ENCODE measurements around the gene ZC3H15. TPM values are rescaled to one million over a fixed set of nuclear protein-coding genes. Genes with fewer than 3 reads are reported as not detected.

The ZC3H15 gene
- total RNA-seq, 2 donors from 2014 or later: 38.3 to 41.6 TPM

GRCh38 chr2:186558512-186559276 lies 72.6 kb downstream of the ZC3H15 start:
- Histone ChIP-seq H3K9me3 (no peaks in the 10 kb centered on the region), H3K4me3 (no peak overlapping the region), H3K4me1 (no peaks in the 10 kb centered on the region), H3K27ac (no peak overlapping the region), H3K27me3 (no peaks in the 10 kb centered on the region), H3K36me3 (no peaks in the 10 kb centered on the region)
- DNase-seq (ENCODE audit: low spot score): no peak
- no peak for TF ChIP-seq CTCF (IDR thresholded peaks at IDR 0.05)

Other genes with a start within 250 kb of the ZC3H15 start
- 100 to 1,000 TPM in 1 of 2 donors, 10 to 100 TPM in 1; 79.8 to 152 TPM for gene ITGAV, start 103.8 kb downstream of the ZC3H15 start, total RNA-seq
- 1 to 10 TPM; 5.0 TPM for gene FAM171B, start 207.8 kb downstream of the ZC3H15 start, total RNA-seq